GM12892 (cell line): Measurements from ENCODE around the gene CYSTM1.

Experiments used
- POLR2A ChIP-seq: IDR thresholded peaks from 2 replicates; pipeline ENCODE4 v1.6.1; 2011; ENCODE audit warnings: low read depth, low read length, control low read depth
- POLR2AphosphoS5 ChIP-seq: IDR thresholded peaks from 2 replicates; pipeline ENCODE4 v1.6.1; 2011; ENCODE audit warnings: low read depth, low read length, control low read depth
- TAF1 ChIP-seq: IDR thresholded peaks from 2 replicates; pipeline ENCODE4 v1.6.1; 2011; ENCODE audit warnings: low read depth, mild to moderate bottlenecking, control low read depth, low read length, borderline replicate concordance

DNA sequence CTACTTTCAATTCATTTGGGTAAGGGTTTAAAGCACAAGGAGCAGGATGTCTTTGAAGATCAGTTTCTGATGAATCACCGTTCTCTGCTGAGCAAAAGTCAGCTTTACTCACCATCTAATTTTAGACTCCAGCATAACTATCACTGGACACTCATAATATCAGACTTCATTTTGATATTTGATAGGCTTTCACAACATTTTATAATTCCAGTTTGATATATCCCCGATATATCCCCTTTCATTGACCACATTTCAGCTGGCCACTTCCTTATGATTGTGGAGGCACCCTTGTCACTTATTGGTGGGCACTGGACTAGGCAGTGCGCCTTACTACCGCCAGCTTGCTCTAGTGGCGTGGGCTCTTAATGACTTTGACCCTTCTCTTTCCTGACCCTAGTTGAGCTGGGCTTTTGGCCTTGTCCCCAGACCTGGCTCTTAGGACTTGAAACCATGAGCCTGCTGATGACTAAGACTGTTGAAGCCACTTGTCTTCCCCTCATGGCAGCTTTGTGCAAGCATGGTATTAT lies 46.8 kb downstream of the CYSTM1 start:
- TF ChIP-seq TAF1 = no peak
- no peak for TF ChIP-seq POLR2A
- TF ChIP-seq POLR2AphosphoS5 = no peak
